ENCODE results near the gene TRIM25. TPM values are rescaled to one million over a fixed set of nuclear protein-coding genes. Genes with fewer than 3 reads are reported as not detected.

Gene TRIM25
- polyA plus RNA-seq, 2 donors: 15.9 to 18.2 TPM

DNA sequence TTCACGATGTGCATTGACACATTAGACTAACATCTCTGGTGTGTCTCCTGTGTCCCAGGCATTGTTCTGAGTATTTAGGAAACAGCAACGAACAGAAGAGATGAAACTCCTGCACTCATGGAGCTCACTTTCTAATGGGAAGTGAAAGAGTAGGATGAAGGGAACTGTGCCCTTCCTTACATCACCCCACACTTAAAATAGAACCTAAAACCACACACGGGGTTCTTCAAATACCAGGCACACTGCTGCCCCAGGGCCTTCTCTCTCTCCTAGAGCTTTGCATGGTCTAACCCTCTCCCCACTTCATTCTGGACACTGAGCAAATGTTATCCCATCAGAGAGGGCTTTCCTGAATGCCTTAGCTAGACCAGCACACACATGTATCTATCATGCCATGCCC lies 33.7 kb downstream of the TRIM25 start:
- 68% methylated on average over 3 of the region's 3 CpGs for WGBS, 2 donors
- Histone ChIP-seq H3K27ac (ENCODE audit: low read depth in 2 of 2, low read length in 1 of 2) (no peak overlapping the region), H3K36me3 (ENCODE audit: control insufficient read depth in 2 of 2, insufficient read depth in 2 of 2, low read length in 1 of 2) (no peaks in the 10 kb centered on the region), H3K27me3 (ENCODE audit: control insufficient read depth in 1 of 2, insufficient read depth in 2 of 2, low read length in 2 of 2) (no peaks in the 10 kb centered on the region), H3K4me3 (ENCODE audit: low read depth in 1 of 2, low read length in 2 of 2) (no peak overlapping the region), H3K9me3 (ENCODE audit: control insufficient read depth in 2 of 2, insufficient read depth in 1 of 2, low read depth in 1 of 2, low read length in 1 of 2) (no peaks in the 10 kb centered on the region), H3K4me1 (ENCODE audit: control insufficient read depth in 2 of 2, insufficient read depth in 2 of 2, low read length in 1 of 2) (no peaks in the 10 kb centered on the region)

DNA sequence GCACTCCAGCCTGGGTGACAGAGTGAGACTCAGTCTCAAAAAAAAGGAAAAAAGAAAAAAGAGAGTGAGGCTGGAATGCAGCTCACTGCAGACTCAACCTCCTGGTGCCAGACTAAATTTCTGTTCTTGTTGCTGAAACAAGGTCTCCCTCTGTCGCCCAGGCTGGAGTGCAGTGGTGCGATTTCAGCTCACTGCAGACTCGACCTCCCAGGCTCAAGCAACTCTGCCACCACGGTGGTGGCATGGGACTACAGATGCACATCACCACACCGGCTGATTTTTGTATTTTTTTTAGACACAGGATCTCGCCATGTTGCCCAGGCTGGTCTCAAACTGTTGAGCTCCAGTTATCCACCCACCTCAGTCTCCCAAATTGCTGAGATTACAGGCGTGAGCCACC lies 34.6 kb downstream of the TRIM25 start:
- WGBS, 2 donors: 93 to 94% methylated on average over 7 of the region's 7 CpGs
- Histone ChIP-seq H3K4me3 (ENCODE audit: low read depth in 1 of 2, low read length in 2 of 2) (no peak overlapping the region), H3K9me3 (ENCODE audit: control insufficient read depth in 2 of 2, insufficient read depth in 1 of 2, low read depth in 1 of 2, low read length in 1 of 2) (no peaks in the 10 kb centered on the region), H3K27me3 (ENCODE audit: control insufficient read depth in 1 of 2, insufficient read depth in 2 of 2, low read length in 2 of 2) (no peaks in the 10 kb centered on the region), H3K36me3 (ENCODE audit: control insufficient read depth in 2 of 2, insufficient read depth in 2 of 2, low read length in 1 of 2) (no peaks in the 10 kb centered on the region), H3K27ac (ENCODE audit: low read depth in 2 of 2, low read length in 1 of 2) (no peak overlapping the region), H3K4me1 (ENCODE audit: control insufficient read depth in 2 of 2, insufficient read depth in 2 of 2, low read length in 1 of 2) (no peaks in the 10 kb centered on the region)

DNA sequence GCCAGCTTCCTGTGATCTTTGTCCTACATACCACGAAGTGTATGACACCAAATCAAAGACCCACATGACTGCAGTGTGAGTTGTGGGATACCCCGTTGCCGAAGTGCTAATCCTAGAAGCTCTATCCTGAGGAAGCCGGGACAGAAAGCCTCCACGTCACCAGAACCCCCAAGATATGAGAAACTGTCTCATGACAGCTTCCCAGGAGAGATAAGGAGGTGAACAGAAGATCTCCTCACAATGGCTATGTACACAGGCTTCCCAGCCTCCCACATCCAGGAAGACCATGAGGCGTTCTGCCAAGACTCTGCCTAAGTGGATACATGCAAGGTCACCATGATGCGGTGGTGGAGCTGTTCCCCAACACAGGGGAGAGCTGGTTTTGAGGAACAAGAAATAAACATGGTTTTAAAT lies 37.1 kb downstream of the TRIM25 start:
- H3K4me3 ChIP-seq (ENCODE audit: low read depth in 1 of 2, low read length in 2 of 2): no peak overlapping the region
- H3K9me3 ChIP-seq (ENCODE audit: control insufficient read depth in 2 of 2, insufficient read depth in 1 of 2, low read depth in 1 of 2, low read length in 1 of 2): no peaks in the 10 kb centered on the region
- H3K27ac ChIP-seq (ENCODE audit: low read depth in 2 of 2, low read length in 1 of 2): no peak overlapping the region
- no peaks in the 10 kb centered on the region for H3K27me3 ChIP-seq (ENCODE audit: control insufficient read depth in 1 of 2, insufficient read depth in 2 of 2, low read length in 2 of 2)
- 88 to 89% methylated on average over 7 of the region's 7 CpGs for WGBS, 2 donors
- H3K4me1 ChIP-seq (ENCODE audit: control insufficient read depth in 2 of 2, insufficient read depth in 2 of 2, low read length in 1 of 2): no peaks in the 10 kb centered on the region
- H3K36me3 ChIP-seq (ENCODE audit: control insufficient read depth in 2 of 2, insufficient read depth in 2 of 2, low read length in 1 of 2): no peaks in the 10 kb centered on the region

DNA sequence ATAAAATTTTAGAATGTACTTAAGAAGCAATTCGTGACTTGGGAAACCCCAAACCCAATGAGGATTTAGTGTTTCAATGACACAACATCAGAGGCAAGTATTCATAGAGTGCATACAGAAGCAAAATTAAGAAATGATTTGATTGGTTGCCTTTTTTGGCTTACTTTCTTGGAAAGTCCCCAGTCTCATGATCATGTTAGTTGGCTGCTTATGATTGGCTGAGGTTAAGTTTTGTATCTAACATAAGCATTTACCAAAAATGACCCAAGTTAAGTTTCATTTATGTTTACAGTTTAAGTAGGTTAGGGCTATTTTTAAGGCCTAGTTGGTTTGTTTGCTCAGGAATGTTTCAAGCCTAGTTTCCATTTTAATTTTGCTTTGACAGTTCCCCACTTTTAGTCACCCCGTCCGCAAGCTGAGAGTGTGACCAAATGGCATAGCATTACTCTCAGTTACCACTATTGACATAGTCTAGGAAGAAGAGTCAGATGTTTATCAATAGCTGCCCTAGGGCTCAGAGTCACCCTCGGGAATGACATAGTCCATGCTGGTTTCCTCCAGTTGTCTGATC lies 43.7 kb downstream of the TRIM25 start:
- Histone ChIP-seq H3K9me3 (ENCODE audit: control insufficient read depth in 2 of 2, insufficient read depth in 1 of 2, low read depth in 1 of 2, low read length in 1 of 2) (no peaks in the 10 kb centered on the region), H3K36me3 (ENCODE audit: control insufficient read depth in 2 of 2, insufficient read depth in 2 of 2, low read length in 1 of 2) (no peaks in the 10 kb centered on the region), H3K4me3 (ENCODE audit: low read depth in 1 of 2, low read length in 2 of 2) (no peak overlapping the region), H3K27me3 (ENCODE audit: control insufficient read depth in 1 of 2, insufficient read depth in 2 of 2, low read length in 2 of 2) (no peaks in the 10 kb centered on the region), H3K27ac (ENCODE audit: low read depth in 2 of 2, low read length in 1 of 2) (no peak overlapping the region), H3K4me1 (ENCODE audit: control insufficient read depth in 2 of 2, insufficient read depth in 2 of 2, low read length in 1 of 2) (no peaks in the 10 kb centered on the region)
- WGBS, 2 donors: 73 to 75% methylated on average over 4 of the region's 4 CpGs

DNA sequence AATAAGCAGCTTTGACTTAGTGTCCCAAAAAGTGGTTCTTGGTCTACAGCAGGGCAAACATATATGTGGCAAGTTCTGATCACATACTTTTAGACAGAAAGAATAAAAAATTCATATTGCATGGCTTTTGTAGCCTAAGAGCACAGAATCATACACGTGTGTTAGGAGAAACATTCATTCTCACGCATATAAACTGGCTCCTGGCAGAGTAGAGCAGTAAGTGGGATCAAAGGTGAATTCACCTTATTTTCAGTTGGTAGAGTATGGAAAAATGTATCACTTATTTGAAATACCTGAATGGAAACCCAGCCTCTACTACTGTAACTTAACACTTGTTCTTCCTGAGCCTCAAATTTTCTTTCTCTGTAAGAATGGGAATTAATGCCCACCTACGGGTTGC lies 45.1 kb downstream of the TRIM25 start:
- 66 to 80% methylated on average over 3 of the region's 3 CpGs for WGBS, 2 donors
- H3K27me3 ChIP-seq (ENCODE audit: control insufficient read depth in 1 of 2, insufficient read depth in 2 of 2, low read length in 2 of 2): no peaks in the 10 kb centered on the region
- H3K9me3 ChIP-seq (ENCODE audit: control insufficient read depth in 2 of 2, insufficient read depth in 1 of 2, low read depth in 1 of 2, low read length in 1 of 2): no peaks in the 10 kb centered on the region
- no peaks in the 10 kb centered on the region for H3K36me3 ChIP-seq (ENCODE audit: control insufficient read depth in 2 of 2, insufficient read depth in 2 of 2, low read length in 1 of 2)
- no peak overlapping the region for H3K4me3 ChIP-seq (ENCODE audit: low read depth in 1 of 2, low read length in 2 of 2)
- H3K27ac ChIP-seq (ENCODE audit: low read depth in 2 of 2, low read length in 1 of 2): peak overlapping the region in 1 of 2 donors; percentile 21
- no peaks in the 10 kb centered on the region for H3K4me1 ChIP-seq (ENCODE audit: control insufficient read depth in 2 of 2, insufficient read depth in 2 of 2, low read length in 1 of 2)

DNA sequence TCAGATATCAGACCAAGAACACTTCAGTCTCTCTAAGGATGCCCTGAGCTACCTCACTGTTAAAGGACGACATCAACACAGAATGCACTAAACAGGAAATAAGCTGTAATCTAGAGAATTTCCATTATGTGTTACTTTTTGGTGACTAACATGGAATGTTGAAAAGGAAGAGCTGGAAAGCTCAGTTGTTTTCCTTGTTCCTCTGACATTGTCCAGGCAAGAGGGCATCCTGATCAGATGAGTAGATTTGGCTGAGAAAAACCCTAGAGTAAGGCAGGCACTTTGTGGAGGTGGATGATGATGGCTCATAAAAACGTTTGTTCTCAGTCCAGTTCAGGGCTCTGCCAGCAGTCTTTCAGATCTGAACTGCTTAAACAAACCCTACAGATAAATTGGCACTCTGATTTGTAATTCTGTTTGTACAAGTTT lies 45.9 kb downstream of the TRIM25 start:
- Histone ChIP-seq H3K4me3 (ENCODE audit: low read depth in 1 of 2, low read length in 2 of 2) (no peak overlapping the region), H3K36me3 (ENCODE audit: control insufficient read depth in 2 of 2, insufficient read depth in 2 of 2, low read length in 1 of 2) (no peaks in the 10 kb centered on the region), H3K27me3 (ENCODE audit: control insufficient read depth in 1 of 2, insufficient read depth in 2 of 2, low read length in 2 of 2) (no peaks in the 10 kb centered on the region), H3K9me3 (ENCODE audit: control insufficient read depth in 2 of 2, insufficient read depth in 1 of 2, low read depth in 1 of 2, low read length in 1 of 2) (no peaks in the 10 kb centered on the region), H3K4me1 (ENCODE audit: control insufficient read depth in 2 of 2, insufficient read depth in 2 of 2, low read length in 1 of 2) (no peaks in the 10 kb centered on the region), H3K27ac (ENCODE audit: low read depth in 2 of 2, low read length in 1 of 2) (no peak overlapping the region)
- 23 to 38% methylated on average over 2 of the region's 2 CpGs for WGBS, 2 donors

DNA sequence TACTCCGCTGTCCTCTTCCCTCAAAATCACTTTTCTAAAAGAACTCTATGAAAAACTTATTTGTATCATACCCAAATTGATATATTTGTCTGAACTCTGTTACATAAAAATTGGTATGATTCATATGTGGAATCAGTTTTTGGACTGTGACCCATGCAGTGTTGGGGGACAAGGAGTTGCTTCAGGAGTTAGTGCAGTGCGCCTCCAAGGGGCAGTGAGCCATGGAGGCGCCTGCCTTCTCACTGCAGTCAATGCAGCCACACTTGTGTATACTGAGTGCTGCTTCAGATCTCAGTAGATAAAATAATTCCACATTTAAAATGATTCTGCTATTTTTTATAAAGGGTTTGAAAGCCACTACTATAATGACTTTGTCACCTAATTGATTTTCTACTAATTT lies 47.4 kb downstream of the TRIM25 start:
- no peaks in the 10 kb centered on the region for H3K9me3 ChIP-seq (ENCODE audit: control insufficient read depth in 2 of 2, insufficient read depth in 1 of 2, low read depth in 1 of 2, low read length in 1 of 2)
- H3K27me3 ChIP-seq (ENCODE audit: control insufficient read depth in 1 of 2, insufficient read depth in 2 of 2, low read length in 2 of 2): no peaks in the 10 kb centered on the region
- H3K27ac ChIP-seq (ENCODE audit: low read depth in 2 of 2, low read length in 1 of 2): no peak overlapping the region
- no peak overlapping the region for H3K4me3 ChIP-seq (ENCODE audit: low read depth in 1 of 2, low read length in 2 of 2)
- H3K36me3 ChIP-seq (ENCODE audit: control insufficient read depth in 2 of 2, insufficient read depth in 2 of 2, low read length in 1 of 2): no peaks in the 10 kb centered on the region
- no peaks in the 10 kb centered on the region for H3K4me1 ChIP-seq (ENCODE audit: control insufficient read depth in 2 of 2, insufficient read depth in 2 of 2, low read length in 1 of 2)
- 38 to 54% methylated on average over 3 of the region's 3 CpGs for WGBS, 2 donors

DNA sequence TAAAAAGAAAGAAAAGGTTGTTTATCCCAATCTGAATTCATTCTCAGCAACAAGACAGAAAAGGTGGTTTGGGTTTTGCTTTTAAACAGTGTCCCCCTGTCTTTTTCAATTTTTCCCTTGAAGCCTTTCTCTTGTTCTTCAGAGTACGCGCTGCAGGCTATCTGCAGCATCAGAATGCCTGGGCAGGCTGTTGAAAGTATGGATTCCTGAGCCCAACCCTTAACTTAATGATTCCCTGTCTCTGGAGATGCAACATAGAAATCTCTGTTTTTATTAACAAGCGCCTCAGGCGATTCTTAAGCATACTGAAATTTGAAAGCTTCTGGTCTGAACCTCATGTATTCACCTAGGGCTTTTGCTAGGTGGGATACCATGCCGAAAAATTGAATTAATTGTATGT lies 47.8 kb downstream of the TRIM25 start:
- WGBS, 2 donors: 66 to 78% methylated on average over 5 of the region's 5 CpGs

DNA sequence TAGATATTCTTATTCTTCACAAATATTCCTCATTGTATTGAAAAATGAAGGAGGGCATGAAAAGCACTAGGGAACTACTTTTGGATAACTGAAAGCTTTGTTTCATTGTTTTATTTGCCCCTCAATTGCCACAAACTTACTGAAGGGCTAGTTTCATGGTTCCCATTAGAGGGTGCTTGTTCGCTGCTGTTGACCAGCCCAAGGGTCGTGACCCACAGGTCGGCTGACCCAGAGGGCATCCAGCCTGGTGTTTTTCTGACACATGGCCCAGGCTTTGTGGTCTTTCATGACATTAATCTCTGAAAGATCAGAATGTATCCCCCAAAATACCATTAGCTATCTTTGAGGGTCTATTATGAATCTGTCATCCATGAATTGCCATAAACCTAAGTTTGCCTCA lies 49.9 kb downstream of the TRIM25 start:
- whole genome bisulfite sequencing, 2 donors: 73 to 79% methylated on average over 3 of the region's 3 CpGs
- Histone ChIP-seq H3K27ac (ENCODE audit: low read depth in 2 of 2, low read length in 1 of 2) (no peak overlapping the region), H3K36me3 (ENCODE audit: control insufficient read depth in 2 of 2, insufficient read depth in 2 of 2, low read length in 1 of 2) (peaks cover 2 to 4% of the 10 kb centered on the region in 2 donors), H3K4me3 (ENCODE audit: low read depth in 1 of 2, low read length in 2 of 2) (no peak overlapping the region), H3K27me3 (ENCODE audit: control insufficient read depth in 1 of 2, insufficient read depth in 2 of 2, low read length in 2 of 2) (no peaks in the 10 kb centered on the region), H3K4me1 (ENCODE audit: control insufficient read depth in 2 of 2, insufficient read depth in 2 of 2, low read length in 1 of 2) (no peaks in the 10 kb centered on the region), H3K9me3 (ENCODE audit: control insufficient read depth in 2 of 2, insufficient read depth in 1 of 2, low read depth in 1 of 2, low read length in 1 of 2) (no peaks in the 10 kb centered on the region)

More for the DNA sequence above, 47.8 kb downstream of the TRIM25 start:
- Histone ChIP-seq H3K9me3 (ENCODE audit: control insufficient read depth in 2 of 2, insufficient read depth in 1 of 2, low read depth in 1 of 2, low read length in 1 of 2) (no peaks in the 10 kb centered on the region), H3K36me3 (ENCODE audit: control insufficient read depth in 2 of 2, insufficient read depth in 2 of 2, low read length in 1 of 2) (peaks cover 0 to 3% of the 10 kb centered on the region in 2 donors), H3K4me1 (ENCODE audit: control insufficient read depth in 2 of 2, insufficient read depth in 2 of 2, low read length in 1 of 2) (no peaks in the 10 kb centered on the region), H3K4me3 (ENCODE audit: low read depth in 1 of 2, low read length in 2 of 2) (no peak overlapping the region), H3K27ac (ENCODE audit: low read depth in 2 of 2, low read length in 1 of 2) (no peak overlapping the region), H3K27me3 (ENCODE audit: control insufficient read depth in 1 of 2, insufficient read depth in 2 of 2, low read length in 2 of 2) (no peaks in the 10 kb centered on the region)

DNA sequence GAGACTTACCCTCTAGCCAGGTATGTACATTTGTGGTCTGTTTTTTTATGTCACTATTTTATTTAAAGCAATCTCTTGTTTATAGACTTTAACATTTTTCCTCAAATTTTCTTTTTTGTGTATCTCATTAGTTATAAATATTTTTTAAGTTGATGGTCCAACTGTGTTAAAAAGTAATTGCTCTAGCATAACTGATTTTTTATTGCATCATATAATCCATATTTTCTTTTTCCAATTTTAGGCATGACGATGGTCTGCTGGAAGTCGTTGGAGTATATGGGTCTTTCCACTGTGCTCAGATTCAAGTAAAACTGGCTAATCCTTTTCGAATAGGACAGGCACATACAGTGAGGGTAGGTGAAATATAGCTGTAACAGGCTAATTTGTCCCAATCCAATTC lies 52.0 kb downstream of the TRIM25 start:
- Histone ChIP-seq H3K9me3 (ENCODE audit: control insufficient read depth in 2 of 2, insufficient read depth in 1 of 2, low read depth in 1 of 2, low read length in 1 of 2) (no peaks in the 10 kb centered on the region), H3K27me3 (ENCODE audit: control insufficient read depth in 1 of 2, insufficient read depth in 2 of 2, low read length in 2 of 2) (no peaks in the 10 kb centered on the region), H3K4me3 (ENCODE audit: low read depth in 1 of 2, low read length in 2 of 2) (no peak overlapping the region), H3K27ac (ENCODE audit: low read depth in 2 of 2, low read length in 1 of 2) (no peak overlapping the region), H3K4me1 (ENCODE audit: control insufficient read depth in 2 of 2, insufficient read depth in 2 of 2, low read length in 1 of 2) (no peaks in the 10 kb centered on the region), H3K36me3 (ENCODE audit: control insufficient read depth in 2 of 2, insufficient read depth in 2 of 2, low read length in 1 of 2) (peaks cover 2 to 4% of the 10 kb centered on the region in 2 donors)
- WGBS, 2 donors: 87 to 92% methylated on average over 3 of the region's 3 CpGs

All from esophagus (tissue), 2 donors.